ENCODE data around the gene UBAC2. TPM values are rescaled to one million over a fixed set of nuclear protein-coding genes. Genes with fewer than 3 reads are reported as not detected.

UBAC2 gene
- total RNA-seq, 1 experiment from 2014 or later, result 45.8 TPM

DNA sequence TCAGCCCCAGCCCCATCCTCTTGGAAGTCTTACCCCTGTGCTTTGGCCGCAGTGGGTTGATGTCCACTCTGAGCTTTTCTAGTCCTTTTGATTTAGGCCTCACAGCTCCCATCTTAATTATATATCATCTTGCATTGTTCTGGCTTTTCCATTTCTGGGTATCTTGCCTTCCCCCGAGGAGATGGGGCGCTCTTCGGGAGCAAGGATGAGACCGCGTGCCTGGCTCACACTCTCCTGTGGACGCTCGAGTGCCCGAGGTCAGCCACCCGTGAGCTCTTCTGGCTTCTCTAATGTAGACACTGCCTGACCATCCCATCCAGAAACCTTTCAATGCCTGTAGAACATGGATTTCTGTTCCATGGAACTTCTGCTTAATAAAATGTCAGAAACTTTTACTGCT is 160.0 kb downstream of the UBAC2 start:
- intact Hi-C loops (cut with micrococcal nuclease; ENCODE audit: unreplicated experiment), result no loop called here
- Histone ChIP-seq H3K4me1 (ENCODE audit: insufficient read depth, low read length, poor library complexity, severe bottlenecking) (no peaks in the 10 kb centered on the region), H3K9me3 (ENCODE audit: low read depth, low read length, poor library complexity, severe bottlenecking) (no peaks in the 10 kb centered on the region), H3K27ac (ENCODE audit: low read depth, low read length, poor library complexity, severe bottlenecking) (no peak overlapping the region), H3K27me3 (replicated peaks; ENCODE audit: insufficient read depth, low read depth, low read length, poor library complexity) (no peaks in the 10 kb centered on the region), H3K36me3 (ENCODE audit: insufficient read depth, low read length, poor library complexity, severe bottlenecking) (no peaks in the 10 kb centered on the region), H3K4me3 (ENCODE audit: low read depth, low read length, poor library complexity, severe bottlenecking) (no peak overlapping the region)
- POLR2A ChIA-PET (ENCODE audit: low non-redundant PET), result no interaction called here
- BruUV-seq (replicated peaks), result no TSS peak
- TF ChIP-seq, protein P1, sequence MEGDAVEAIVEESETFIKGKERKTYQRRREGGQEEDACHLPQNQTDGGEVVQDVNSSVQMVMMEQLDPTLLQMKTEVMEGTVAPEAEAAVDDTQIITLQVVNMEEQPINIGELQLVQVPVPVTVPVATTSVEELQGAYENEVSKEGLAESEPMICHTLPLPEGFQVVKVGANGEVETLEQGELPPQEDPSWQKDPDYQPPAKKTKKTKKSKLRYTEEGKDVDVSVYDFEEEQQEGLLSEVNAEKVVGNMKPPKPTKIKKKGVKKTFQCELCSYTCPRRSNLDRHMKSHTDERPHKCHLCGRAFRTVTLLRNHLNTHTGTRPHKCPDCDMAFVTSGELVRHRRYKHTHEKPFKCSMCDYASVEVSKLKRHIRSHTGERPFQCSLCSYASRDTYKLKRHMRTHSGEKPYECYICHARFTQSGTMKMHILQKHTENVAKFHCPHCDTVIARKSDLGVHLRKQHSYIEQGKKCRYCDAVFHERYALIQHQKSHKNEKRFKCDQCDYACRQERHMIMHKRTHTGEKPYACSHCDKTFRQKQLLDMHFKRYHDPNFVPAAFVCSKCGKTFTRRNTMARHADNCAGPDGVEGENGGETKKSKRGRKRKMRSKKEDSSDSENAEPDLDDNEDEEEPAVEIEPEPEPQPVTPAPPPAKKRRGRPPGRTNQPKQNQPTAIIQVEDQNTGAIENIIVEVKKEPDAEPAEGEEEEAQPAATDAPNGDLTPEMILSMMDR (conservative IDR thresholded peaks at IDR 0.05; ENCODE audit: low read depth, low read length), result no peak
- no peak for DNase-seq (ENCODE audit: low spot score)
- CTCF ChIA-PET, result no interaction called here

DNA sequence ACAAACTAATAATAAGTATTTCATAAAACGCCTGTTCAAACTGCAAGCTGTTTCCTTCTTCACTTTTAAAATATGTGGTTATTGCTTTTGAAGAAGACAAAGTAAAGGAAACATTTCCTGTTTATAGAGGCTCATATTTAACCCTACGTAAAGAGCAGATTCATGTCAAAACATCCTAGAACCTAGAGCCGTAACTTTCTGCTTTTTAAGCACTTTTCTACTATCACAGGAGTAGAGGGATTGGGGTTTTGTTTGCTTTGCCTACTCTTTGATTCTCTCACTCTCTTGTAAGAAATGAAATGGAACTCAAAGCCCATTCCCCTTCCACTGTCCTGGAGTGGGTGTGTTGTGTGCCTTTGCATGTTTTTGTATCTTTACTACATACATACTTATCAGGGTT is 160.5 kb downstream of the UBAC2 start:
- Histone ChIP-seq H3K9me3 (ENCODE audit: low read depth, low read length, poor library complexity, severe bottlenecking) (no peaks in the 10 kb centered on the region), H3K27me3 (replicated peaks; ENCODE audit: insufficient read depth, low read depth, low read length, poor library complexity) (no peaks in the 10 kb centered on the region), H3K36me3 (ENCODE audit: insufficient read depth, low read length, poor library complexity, severe bottlenecking) (no peaks in the 10 kb centered on the region), H3K4me3 (ENCODE audit: low read depth, low read length, poor library complexity, severe bottlenecking) (no peak overlapping the region), H3K4me1 (ENCODE audit: insufficient read depth, low read length, poor library complexity, severe bottlenecking) (no peaks in the 10 kb centered on the region), H3K27ac (ENCODE audit: low read depth, low read length, poor library complexity, severe bottlenecking) (no peak overlapping the region)
- intact Hi-C loops (cut with micrococcal nuclease; ENCODE audit: unreplicated experiment), result no loop called here
- CTCF ChIA-PET, result no interaction called here
- TF ChIP-seq, protein P1 (conservative IDR thresholded peaks at IDR 0.05; ENCODE audit: low read depth, low read length), result no peak
- TF ChIP-seq EZH2 (IDR thresholded peaks at IDR 0.05; ENCODE audit: borderline replicate concordance, low read depth, low read length, poor library complexity, severe bottlenecking), result no peak
- BruUV-seq (replicated peaks), result no TSS peak
- DNase-seq (ENCODE audit: low spot score), result no peak
- POLR2A ChIA-PET (ENCODE audit: low non-redundant PET), result no interaction called here

DNA sequence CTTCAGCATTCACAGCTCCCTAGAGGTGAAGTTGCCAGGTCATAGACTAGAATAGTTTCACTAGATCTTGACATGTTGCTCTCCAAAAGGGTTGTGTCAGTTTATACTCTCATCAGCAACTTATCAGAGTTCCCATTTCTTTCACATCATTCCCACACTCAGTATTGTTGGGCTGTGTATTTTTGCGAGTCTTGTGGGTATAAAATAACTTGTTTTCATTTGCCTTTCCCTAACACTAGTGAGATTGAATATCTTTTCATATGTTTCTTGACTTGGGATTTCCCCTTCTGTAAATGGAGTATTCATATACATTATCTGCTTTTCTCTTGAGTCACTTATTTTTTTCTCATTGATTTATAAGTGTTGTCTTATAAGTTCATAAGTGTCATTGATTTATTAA is 161.7 kb downstream of the UBAC2 start:
- intact Hi-C loops (cut with micrococcal nuclease; ENCODE audit: unreplicated experiment), result no loop called here
- Histone ChIP-seq H3K4me1 (ENCODE audit: insufficient read depth, low read length, poor library complexity, severe bottlenecking) (no peaks in the 10 kb centered on the region), H3K4me3 (ENCODE audit: low read depth, low read length, poor library complexity, severe bottlenecking) (no peak overlapping the region), H3K27ac (ENCODE audit: low read depth, low read length, poor library complexity, severe bottlenecking) (no peak overlapping the region), H3K9me3 (ENCODE audit: low read depth, low read length, poor library complexity, severe bottlenecking) (no peaks in the 10 kb centered on the region), H3K36me3 (ENCODE audit: insufficient read depth, low read length, poor library complexity, severe bottlenecking) (no peaks in the 10 kb centered on the region), H3K27me3 (replicated peaks; ENCODE audit: insufficient read depth, low read depth, low read length, poor library complexity) (no peaks in the 10 kb centered on the region)
- POLR2A ChIA-PET (ENCODE audit: low non-redundant PET), result no interaction called here
- CTCF ChIA-PET, result no interaction called here
- TF ChIP-seq, protein P1 (conservative IDR thresholded peaks at IDR 0.05; ENCODE audit: low read depth, low read length), result no peak
- TF ChIP-seq EZH2 (IDR thresholded peaks at IDR 0.05; ENCODE audit: borderline replicate concordance, low read depth, low read length, poor library complexity, severe bottlenecking), result no peak
- no TSS peak for BruUV-seq (replicated peaks)
- no peak for DNase-seq (ENCODE audit: low spot score)
